Measurements from ENCODE around the gene ING4. TPM values are rescaled to one million over a fixed set of nuclear protein-coding genes. Genes with fewer than 3 reads are reported as not detected.

ING4 gene
- total RNA-seq, 1 experiment from 2014 or later: 28.7 TPM

GRCh38 chr12:6662602-6662905, 365 bp downstream of the ING4 start:
- H3K27me3 ChIP-seq: no peaks in the 10 kb centered on the region
- H3K36me3 ChIP-seq: peaks cover 9% of the 10 kb centered on the region; the same call in 1 of the 2 replicates
- H3K4me1 ChIP-seq: 0 out of 2 replicates have a peak, but pooled peaks cover 3% of the 10 kb centered on the region
- no peak for DNase-seq
- no peaks in the 10 kb centered on the region for H3K9me3 ChIP-seq (replicated peaks)
- peak overlapping the region; percentile 57 for H3K27ac ChIP-seq
- peak overlapping the region; percentile 74 for H3K4me3 ChIP-seq

- Histone ChIP-seq H3K4me3 (no peak overlapping the region), H3K27ac (no peak overlapping the region), H3K4me1 (no peaks in the 10 kb centered on the region), H3K27me3 (no peaks in the 10 kb centered on the region), H3K9me3 (replicated peaks) (no peaks in the 10 kb centered on the region), H3K36me3 (peaks cover 15% of the 10 kb centered on the region)
- DNase-seq: no peak
These were observed 8.9 kb downstream of the ING4 start for GRCh38 chr12:6653987-6654386.

GRCh38 chr12:6653342-6653741, 9.6 kb downstream of the ING4 start:
- H3K9me3 ChIP-seq (replicated peaks): no peaks in the 10 kb centered on the region
- no peak overlapping the region for H3K4me3 ChIP-seq
- H3K4me1 ChIP-seq: no peaks in the 10 kb centered on the region
- no peak overlapping the region for H3K27ac ChIP-seq
- H3K36me3 ChIP-seq: peaks cover 18% of the 10 kb centered on the region
- H3K27me3 ChIP-seq: no peaks in the 10 kb centered on the region
- DNase-seq: no peak

GRCh38 chr12:6652391-6652790, 10.5 kb downstream of the ING4 start:
- H3K27ac ChIP-seq: no peak overlapping the region
- no peaks in the 10 kb centered on the region for H3K4me1 ChIP-seq
- no peak overlapping the region for H3K4me3 ChIP-seq
- H3K9me3 ChIP-seq (replicated peaks): no peaks in the 10 kb centered on the region
- H3K36me3 ChIP-seq: peaks cover 25% of the 10 kb centered on the region
- H3K27me3 ChIP-seq: no peaks in the 10 kb centered on the region
- no peak for DNase-seq

- H3K27ac ChIP-seq: no peak overlapping the region
- H3K4me3 ChIP-seq: no peak overlapping the region
- no peak for DNase-seq
- no peaks in the 10 kb centered on the region for H3K4me1 ChIP-seq
- H3K36me3 ChIP-seq: peaks cover 24% of the 10 kb centered on the region
- H3K9me3 ChIP-seq (replicated peaks): no peaks in the 10 kb centered on the region
- H3K27me3 ChIP-seq: no peaks in the 10 kb centered on the region
These were observed 12.1 kb downstream of the ING4 start for GRCh38 chr12:6650832-6651231.

- Histone ChIP-seq H3K9me3 (replicated peaks) (peaks cover 5% of the 10 kb centered on the region; the same call in 1 of the 2 replicates), H3K27ac (no peak within 1 kb of the TSS), H3K4me3 (no peak within 1 kb of the TSS), H3K4me1 (no peaks in the 10 kb centered on the region), H3K36me3 (peaks cover 13% of the 10 kb centered on the region), H3K27me3 (no peaks in the 10 kb centered on the region)
- DNase-seq: no peak
These were observed 15.8 kb downstream of the ING4 start, which contains the start of gene ACRBP for GRCh38 chr12:6647083-6647604. Gene ACRBP, minus strand, starts transcription at chr12:6647432. Its CDS starts 66 bp downstream, at chr12:6647366.

- no peak overlapping the region for H3K4me3 ChIP-seq
These were observed 16.4 kb downstream of the ING4 start for GRCh38 chr12:6646276-6647082.

GRCh38 chr12:6644903-6645302, 18.0 kb downstream of the ING4 start:
- Histone ChIP-seq H3K9me3 (replicated peaks) (peaks cover 5% of the 10 kb centered on the region; the same call in 1 of the 2 replicates), H3K27ac (no peak overlapping the region), H3K27me3 (no peaks in the 10 kb centered on the region), H3K4me1 (no peaks in the 10 kb centered on the region), H3K36me3 (peaks cover 11% of the 10 kb centered on the region), H3K4me3 (no peak overlapping the region)
- no peak for DNase-seq

More at GRCh38 chr12:6646276-6647082, 16.4 kb downstream of the ING4 start:
- no peak for DNase-seq
- Histone ChIP-seq H3K27me3 (no peaks in the 10 kb centered on the region), H3K4me1 (no peaks in the 10 kb centered on the region), H3K27ac (no peak overlapping the region), H3K9me3 (replicated peaks) (peaks cover 5% of the 10 kb centered on the region; the same call in 1 of the 2 replicates), H3K36me3 (peaks cover 11% of the 10 kb centered on the region)

GRCh38 chr12:6644257-6644596, 18.7 kb downstream of the ING4 start:
- H3K9me3 ChIP-seq (replicated peaks): peaks cover 5% of the 10 kb centered on the region; the same call in 1 of the 2 replicates
- H3K27ac ChIP-seq: no peak overlapping the region
- no peaks in the 10 kb centered on the region for H3K4me1 ChIP-seq
- no peak for DNase-seq
- H3K36me3 ChIP-seq: peaks cover 11% of the 10 kb centered on the region
- H3K4me3 ChIP-seq: no peak overlapping the region
- H3K27me3 ChIP-seq: no peaks in the 10 kb centered on the region

- no peak overlapping the region for H3K27ac ChIP-seq
- peaks cover 5% of the 10 kb centered on the region; the same call in 1 of the 2 replicates for H3K9me3 ChIP-seq (replicated peaks)
These were observed 19.2 kb downstream of the ING4 start for GRCh38 chr12:6643569-6644256.

GRCh38 chr12:6641131-6641530, 21.8 kb downstream of the ING4 start:
- no peak for DNase-seq
- no peaks in the 10 kb centered on the region for H3K4me1 ChIP-seq
- H3K4me3 ChIP-seq: no peak overlapping the region
- no peaks in the 10 kb centered on the region for H3K36me3 ChIP-seq
- H3K27me3 ChIP-seq: no peaks in the 10 kb centered on the region
- H3K27ac ChIP-seq: no peak overlapping the region
- H3K9me3 ChIP-seq (replicated peaks): peaks cover 5% of the 10 kb centered on the region; the same call in 1 of the 2 replicates

More at GRCh38 chr12:6643569-6644256, 19.2 kb downstream of the ING4 start:
- no peaks in the 10 kb centered on the region for H3K4me1 ChIP-seq
- DNase-seq: no peak
- H3K36me3 ChIP-seq: peaks cover 11% of the 10 kb centered on the region
- no peaks in the 10 kb centered on the region for H3K27me3 ChIP-seq
- H3K4me3 ChIP-seq: no peak overlapping the region

GRCh38 chr12:6640497-6640896, 22.4 kb downstream of the ING4 start:
- no peak for DNase-seq
- Histone ChIP-seq H3K4me3 (no peak overlapping the region), H3K36me3 (no peaks in the 10 kb centered on the region), H3K27ac (no peak overlapping the region), H3K27me3 (no peaks in the 10 kb centered on the region), H3K4me1 (no peaks in the 10 kb centered on the region), H3K9me3 (replicated peaks) (peaks cover 5% of the 10 kb centered on the region; the same call in 1 of the 2 replicates)

- H3K4me3 ChIP-seq: no peak overlapping the region
- H3K9me3 ChIP-seq (replicated peaks): peaks cover 5% of the 10 kb centered on the region; the same call in 1 of the 2 replicates
- H3K27me3 ChIP-seq: no peaks in the 10 kb centered on the region
- no peaks in the 10 kb centered on the region for H3K36me3 ChIP-seq
- H3K4me1 ChIP-seq: no peaks in the 10 kb centered on the region
- DNase-seq: no peak
- no peak overlapping the region for H3K27ac ChIP-seq
These were observed 23.6 kb downstream of the ING4 start for GRCh38 chr12:6639151-6639801.

GRCh38 chr12:6638305-6638704, 24.6 kb downstream of the ING4 start:
- no peak overlapping the region for H3K27ac ChIP-seq
- no peaks in the 10 kb centered on the region for H3K36me3 ChIP-seq
- H3K4me3 ChIP-seq: no peak overlapping the region
- DNase-seq: no peak
- H3K27me3 ChIP-seq: no peaks in the 10 kb centered on the region
- no peaks in the 10 kb centered on the region for H3K4me1 ChIP-seq
- no peaks in the 10 kb centered on the region for H3K9me3 ChIP-seq (replicated peaks)
